Stimulated activated CD4-positive, alpha-beta T cell treated with anti-CD3 and anti-CD28 coated beads, Interleukin-12 subunit alpha, Interleukin-12 subunit beta, amount 100 ng/mL, for 4 hours (primary cell): Measurements from ENCODE around the gene TRAPPC4.
A peak's percentile ranks its signal among the peaks of the same experiment; 100 is the strongest.
"Not testable (repeated sequence)": the region's sequence is repeated elsewhere in the genome, so short reads cannot be mapped to it uniquely, and the experiment has no call there.

Experiments used
- DNase-seq: peaks from one replicate; pipeline ENCODE4 v3.0.0-alpha.2; 2020

The TRAPPC4 gene

DNA sequence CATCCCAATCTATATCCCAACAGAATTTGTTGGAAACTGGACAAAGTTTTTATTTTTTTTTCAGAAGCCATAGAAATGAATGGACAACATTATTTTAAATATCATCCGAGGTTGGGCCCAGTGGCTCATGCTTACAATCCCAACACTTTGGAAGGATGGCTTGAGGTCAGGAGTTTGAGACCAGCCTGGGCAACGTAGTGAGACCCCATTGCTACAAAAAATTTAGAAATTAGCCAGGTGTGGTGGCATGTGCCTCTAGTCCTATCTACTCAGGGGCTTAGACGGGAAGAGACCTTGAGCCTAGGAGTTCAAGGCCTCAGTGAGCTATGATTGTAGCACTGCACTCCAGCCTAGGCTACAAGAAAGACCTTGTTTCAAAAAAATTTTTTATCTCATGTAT is 16.2 kb downstream of the TRAPPC4 start:
- no peak for DNase-seq

DNA sequence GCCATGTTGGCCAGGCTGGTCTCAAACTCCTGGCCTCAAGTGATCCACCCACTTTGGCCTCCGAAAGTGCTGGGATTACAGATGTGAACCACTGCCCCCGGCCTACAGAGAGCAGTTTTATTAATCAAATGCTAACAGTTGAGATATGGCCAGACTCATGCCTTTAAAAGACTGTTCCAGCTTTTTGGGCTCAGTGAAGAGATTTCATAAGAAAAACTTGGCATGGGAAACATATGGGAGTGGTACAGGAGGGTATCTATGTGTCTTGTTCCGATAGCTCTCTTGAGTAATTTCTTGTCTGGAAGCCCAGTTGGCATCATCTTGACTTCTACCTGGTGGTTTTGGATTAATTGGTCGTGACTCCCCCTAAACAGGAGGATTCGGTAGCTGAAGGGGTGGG is 20.3 kb downstream of the TRAPPC4 start:
- DNase-seq = no peak

DNA sequence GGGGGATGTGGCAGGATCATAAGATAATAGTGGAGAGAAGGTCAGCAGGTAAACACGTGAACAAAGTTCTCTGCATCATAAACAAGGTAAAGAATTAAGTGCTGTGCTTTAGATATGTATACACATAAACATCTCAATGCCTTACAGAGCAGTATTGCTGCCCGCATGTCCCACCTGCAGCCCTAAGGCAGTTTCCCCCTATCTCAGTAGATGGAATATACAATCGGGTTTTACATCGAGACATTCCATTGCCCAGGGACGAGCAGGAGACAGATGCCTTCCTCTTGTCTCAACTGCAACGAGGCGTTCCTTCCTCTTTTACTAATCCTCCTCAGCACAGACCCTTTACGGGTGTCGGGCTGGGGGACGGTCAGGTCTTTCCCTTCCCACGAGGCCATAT is 20.9 kb downstream of the TRAPPC4 start:
- not testable (repeated sequence) for DNase-seq

DNA sequence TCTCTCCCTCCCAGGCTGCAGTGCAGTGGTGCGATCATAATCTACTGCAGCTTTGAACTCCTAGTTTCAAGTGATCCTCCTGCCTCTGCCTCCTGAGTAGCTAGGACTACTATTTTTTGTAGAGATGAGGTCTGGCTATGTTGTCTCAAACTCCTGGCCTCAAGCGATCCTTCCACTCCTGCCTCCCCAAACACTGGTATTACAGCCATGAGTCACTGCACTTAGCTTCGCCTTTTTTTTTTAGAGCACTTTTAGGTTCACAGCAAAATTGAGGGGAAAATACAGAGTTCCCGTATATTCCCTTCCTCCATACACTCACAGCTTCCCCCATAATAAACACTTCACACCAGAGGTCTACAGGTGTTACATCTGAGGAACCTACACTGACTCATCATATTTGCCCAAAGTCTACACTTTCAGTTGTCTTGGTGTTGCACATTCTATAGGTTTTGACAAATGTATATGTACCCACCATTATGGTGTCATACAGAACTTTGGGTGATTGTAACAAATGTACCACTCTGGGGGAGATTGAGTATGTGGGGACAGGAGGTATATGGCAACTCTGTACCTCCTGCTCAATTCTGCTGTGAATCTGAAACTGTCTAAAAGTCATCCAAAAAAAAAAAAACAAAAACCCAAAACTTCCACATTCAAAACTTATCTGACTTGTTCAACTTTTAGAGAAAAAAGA is 23.4 kb downstream of the TRAPPC4 start:
- DNase-seq = no peak

DNA sequence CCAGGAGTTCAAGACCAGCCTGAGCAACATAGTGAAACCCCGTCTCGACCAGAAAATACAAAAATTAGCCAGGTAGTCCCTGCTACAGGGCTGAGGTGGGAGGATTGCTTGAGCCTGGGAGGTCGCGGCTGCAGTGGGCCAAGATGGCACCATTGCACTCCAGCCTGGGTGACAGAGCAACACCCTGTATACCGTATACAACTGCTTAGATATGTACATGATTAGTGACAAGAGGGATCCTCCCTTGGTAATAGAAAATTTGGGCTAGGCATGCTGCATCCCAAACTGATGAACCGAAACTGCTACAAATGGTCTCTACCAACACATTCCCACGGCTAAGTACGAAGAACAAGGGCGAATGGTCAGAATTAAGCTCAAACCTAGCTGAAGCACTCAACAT is 24.4 kb downstream of the TRAPPC4 start:
- DNase-seq = no peak

DNA sequence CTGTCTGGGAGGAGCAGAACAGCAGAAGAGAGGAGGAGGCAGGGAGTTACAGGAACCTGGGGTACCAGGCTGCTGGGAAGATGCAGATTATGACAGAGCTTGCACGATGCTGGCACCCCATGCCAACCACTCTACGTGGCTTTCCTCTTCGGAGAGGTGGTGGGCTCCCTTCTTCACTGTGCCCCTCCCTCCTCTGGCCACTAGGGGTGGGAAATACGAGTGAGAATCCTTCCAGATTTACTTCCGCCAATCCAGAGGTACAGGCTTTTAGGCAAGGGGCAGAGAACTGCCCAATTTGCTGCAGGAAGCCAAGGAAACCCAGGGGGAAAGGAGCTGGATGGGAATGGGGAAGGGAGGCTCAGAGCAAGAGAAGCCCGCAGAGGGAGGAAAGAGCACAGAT is 26.1 kb downstream of the TRAPPC4 start:
- no peak for DNase-seq

DNA sequence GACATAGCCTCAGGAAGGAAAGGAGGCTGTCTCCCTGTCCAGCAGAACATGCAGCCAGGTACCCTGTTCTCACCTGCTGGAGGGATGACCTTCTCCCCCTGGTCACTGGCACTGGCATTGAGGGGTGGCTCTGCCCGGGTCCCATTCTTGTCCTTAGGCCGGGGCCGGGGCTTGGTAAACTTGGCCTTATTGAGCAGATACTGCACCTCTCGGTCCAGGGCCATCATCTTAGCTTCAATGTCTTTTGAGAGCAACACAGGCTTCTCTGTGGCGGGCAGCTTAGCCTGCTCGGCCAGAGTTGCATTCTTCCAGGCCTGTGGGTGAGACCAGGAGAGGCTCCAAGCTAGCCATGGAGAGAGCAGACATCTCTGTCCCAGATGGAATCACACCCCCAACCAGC is 27.9 kb downstream of the TRAPPC4 start:
- DNase-seq = no peak

DNA sequence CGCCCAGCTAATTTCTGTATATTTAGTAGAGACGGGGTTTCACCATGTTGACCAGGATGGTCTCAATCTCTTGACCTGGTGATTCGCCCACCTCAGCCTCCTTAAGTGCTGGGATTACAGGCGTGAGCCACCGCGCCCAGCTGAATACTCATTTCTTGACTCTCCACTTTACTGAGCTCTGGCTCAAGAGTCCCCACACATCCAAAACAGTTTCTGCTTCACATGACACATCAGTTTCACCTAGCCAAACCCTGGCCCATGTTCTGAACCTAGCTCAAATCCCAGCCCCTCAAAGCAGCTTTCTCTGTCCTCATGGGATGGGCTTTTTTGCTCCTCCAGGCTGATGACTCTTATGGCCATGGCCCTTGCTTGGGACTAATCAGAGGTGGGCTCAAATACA is 28.6 kb downstream of the TRAPPC4 start:
- DNase-seq = no peak

DNA sequence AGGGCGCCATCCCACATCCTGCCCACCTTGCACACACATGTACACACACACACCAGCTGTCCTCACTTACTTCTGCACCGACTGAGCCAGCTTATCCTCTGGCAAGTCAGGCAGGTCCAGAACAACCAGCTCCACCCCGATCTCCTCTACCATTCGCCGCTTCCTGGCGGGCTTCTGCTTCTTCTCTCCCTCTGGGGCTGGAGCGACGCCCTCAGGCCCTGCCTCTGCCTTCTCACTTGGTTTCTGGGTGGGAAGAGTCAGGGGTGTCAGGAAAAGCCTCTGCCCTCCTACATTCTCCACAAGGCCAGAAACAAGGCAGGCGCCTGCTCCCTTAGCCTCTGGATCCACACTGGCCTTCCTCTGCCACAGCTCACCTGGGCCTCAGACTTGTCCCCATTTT is 30.1 kb downstream of the TRAPPC4 start:
- DNase-seq = no peak

DNA sequence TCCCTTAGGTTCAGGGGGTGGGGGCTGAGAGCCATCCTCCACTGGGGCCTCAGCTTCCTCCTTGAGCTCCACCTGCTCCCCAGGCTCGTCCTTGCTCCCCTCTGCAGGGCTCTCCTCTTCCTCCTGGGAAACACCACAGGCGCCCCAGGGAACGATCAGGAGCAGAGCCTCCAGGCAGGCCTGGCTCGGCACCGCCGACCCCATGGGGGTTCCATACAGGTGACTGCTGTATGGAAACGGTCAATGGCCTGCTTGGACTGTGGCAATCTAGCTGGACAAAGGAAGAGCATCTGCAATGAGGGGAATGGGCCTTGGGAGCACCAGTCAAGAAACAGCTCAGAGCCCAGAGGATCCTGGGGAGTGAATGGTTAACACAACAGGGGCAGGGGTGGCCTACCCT is 30.5 kb downstream of the TRAPPC4 start:
- no peak for DNase-seq

DNA sequence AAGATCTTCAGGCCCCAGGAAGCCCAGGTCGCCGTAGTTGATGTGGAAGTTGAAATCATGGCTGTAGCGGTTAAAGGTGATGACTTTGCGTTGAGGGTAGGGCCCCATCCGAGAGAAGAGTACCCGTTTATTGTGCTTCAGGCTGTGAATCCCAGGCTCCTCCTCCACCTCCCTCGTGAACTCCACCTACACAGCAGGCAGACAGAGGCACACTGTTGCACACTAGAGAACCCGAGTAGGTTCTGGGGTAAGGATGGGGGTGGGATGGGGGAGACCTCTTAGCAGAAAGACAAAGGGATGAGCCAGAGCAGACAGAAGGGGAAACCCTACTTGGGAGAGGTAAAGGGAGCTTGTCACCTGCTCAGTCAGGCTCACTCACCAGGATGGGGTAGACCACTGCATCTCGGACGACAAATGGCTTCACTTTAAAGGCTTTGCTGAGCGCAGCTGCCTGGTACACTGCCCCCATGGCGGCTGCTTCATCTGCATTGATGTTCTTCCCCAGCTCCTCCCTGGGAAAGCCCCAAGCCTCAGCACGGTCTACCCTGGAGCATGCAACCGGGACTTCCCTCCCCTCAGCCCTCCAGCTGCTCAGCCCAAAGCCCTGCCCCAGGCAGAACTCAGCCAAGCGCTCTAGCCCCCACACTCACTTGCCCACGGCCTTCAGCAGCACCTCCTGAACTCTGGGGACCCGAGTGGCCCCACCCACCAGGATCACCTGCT is 33.0 kb downstream of the TRAPPC4 start:
- no peak for DNase-seq

DNA sequence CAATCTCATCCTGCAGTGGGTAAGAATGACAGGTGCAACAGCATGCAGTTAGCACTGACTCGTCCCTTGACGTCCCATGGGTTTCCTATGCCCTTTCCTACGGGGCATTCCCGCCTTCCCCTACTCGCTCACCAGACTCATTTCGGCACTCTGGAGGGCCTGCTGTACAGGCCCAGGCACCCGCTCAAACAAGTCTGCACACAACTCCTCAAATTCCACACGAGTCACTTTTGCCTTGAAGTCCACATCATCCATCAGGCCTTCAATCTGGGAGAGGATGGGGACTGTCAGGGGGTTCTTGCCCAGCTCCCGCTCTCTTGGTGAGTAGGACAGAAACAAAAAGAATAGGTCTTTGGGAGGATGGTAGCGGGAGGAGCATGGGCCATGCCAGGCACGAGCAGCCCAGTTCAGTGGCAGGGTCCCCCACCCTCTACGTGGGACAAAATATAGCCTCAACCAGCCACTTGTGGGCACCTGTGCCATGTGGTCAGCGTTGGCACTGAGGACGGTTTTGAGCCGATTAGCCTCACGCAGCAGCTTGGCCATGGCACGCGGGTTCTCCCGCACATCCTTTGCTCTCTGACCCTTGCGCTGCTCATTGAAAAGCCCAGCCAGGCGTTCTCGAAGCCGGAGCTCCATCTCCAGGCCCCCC is 33.7 kb downstream of the TRAPPC4 start:
- no peak for DNase-seq

DNA sequence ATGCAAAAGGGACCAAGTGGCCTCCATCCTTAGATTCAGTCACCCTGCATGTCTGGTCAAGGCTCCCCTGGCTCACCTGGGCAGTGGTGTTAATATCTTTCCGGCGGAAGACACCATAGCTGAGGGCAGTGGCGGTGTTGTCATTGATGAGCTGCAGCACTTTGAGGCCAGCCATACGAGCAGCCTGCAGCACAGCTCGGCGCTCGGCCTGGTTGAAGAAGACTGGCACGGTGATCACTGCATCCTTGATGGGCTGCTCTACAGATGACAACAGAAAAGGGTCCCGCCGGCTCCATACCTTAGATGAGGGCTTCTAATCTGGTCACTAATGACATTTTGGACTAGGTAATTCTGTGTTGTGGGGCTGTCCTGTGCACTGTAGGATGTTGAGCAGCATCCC is 35.9 kb downstream of the TRAPPC4 start:
- DNase-seq = no peak

DNA sequence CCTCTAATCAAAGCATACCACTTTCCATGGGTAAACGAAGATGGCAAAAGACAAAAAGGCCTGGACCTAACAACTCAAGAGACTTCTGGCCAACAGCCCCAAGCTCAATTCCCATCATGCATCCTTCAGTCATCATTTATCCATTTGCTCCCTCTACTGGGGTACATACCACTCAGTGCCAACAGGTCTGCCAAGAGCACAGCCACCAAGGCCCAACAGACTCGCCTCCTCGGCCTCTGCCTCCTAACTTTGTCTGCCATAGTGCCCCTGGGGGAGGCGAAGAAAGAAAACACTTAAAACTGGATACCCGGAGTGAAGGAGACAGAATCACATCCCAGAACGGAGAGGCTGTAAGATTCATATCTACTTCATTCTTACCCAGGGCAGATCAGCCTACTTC is 37.3 kb downstream of the TRAPPC4 start:
- DNase-seq = no peak

DNA sequence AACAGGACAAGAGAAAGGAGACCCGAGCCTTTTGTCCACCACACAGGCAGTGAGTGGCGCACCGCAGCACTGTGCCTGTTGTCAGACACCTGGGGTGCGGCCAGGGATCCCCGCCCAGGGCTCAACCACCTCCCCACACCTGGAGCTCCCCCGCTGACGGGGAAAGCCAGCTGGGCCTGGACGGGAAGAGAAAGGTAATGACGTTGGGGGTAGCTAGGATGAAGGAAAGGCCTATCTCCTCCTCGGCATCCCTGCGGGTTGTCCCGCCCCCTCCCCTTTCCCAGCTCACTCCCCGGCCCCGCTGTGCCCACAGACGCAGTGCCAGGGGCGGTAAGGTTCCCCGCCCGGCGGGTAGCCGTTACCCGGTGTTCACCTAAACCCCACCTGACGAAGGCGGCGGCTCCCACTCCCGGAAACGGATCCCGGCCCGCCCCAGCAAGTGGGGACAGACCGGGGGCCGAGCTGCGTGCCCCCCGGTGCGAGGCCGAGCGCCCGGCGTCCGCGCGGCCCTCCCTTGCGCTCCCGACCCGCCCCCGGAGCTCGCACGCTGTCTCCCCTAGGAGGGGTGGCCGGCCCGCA is 37.9 kb downstream of the TRAPPC4 start:
- DNase-seq = peak; percentile 32

DNA sequence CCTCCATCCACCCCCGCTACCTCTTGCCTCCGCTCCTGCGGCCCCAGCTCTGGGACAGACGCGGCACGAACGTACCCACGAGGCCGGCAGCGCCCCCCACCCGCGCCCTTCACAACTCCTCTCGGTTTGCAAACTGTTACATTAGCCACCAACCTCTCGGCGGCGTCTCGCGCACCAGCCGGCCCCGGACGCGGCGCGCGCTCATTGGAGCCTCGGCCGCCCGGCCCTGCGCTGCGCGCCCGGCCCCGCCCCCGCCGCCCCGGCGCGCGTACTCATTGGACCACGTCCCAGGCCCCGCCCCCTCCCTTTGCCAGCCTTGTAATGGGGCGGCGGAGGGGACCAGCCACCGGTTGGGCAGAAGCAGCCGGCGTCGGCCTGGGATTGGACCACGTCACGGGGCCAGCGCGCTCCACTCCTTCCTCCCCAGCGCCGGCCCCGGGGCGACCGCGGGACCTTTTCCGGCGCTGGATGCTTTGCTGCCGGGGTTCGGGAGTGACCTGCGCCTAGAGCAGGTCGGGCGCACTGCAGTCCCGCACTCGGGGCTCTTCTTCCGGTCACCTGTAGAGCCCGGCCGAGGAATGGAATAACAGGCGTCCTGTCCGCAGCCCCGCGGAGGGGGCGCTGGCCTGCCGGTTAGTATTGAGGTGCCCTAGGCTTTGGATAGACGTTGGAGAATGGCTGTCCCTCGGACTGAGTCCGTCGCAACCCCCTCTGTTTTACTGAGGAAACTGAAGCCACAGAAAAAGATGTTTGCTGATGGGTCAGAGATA is 38.6 kb downstream of the TRAPPC4 start, which contains the start of gene HYOU1:
HYOU1 (minus strand) TSS at position 206 of the 770 bp plus-strand sequence. CDS start 1,045 bp downstream, outside the sequence.
- DNase-seq = peak; percentile 99

DNA sequence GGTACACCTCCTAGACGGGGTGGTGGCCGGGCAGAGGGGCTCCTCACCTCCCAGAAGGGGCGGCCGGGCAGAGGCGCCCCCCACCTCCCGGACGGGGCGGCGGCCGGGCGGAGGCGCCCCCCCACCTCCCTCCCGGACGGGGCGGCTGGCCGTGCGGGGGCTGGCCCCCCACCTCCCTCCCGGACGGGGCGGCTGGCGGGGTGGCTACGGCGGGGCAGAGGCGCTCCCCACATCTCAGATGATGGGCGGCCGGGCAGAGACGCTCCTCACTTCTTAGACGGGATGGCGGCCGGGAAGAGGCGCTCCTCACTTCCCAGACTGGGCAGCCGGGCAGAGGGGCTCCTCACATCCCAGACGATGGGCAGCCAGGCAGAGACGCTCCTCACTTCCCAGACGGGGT is 40.6 kb downstream of the TRAPPC4 start:
- DNase-seq = not testable (repeated sequence)

DNA sequence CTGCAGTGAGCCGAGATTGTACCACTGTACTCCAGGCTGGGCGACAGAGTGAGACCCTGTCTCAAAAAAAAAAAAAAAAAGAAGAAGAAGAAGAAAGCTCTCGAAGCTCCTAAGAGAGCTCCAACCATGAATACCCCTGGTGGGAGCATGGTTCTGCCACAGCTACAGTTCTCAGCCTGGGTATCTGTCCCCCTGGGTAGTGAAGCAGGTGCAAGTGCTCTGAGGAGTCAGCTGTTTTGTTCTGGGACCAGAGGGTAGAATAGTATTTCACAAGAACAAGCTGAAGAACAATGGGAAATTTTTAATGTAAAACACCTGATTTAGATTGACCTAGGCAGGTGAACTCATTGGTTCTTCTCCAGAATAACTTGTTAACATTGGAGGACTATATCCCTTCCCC is 42.7 kb downstream of the TRAPPC4 start:
- DNase-seq = no peak

DNA sequence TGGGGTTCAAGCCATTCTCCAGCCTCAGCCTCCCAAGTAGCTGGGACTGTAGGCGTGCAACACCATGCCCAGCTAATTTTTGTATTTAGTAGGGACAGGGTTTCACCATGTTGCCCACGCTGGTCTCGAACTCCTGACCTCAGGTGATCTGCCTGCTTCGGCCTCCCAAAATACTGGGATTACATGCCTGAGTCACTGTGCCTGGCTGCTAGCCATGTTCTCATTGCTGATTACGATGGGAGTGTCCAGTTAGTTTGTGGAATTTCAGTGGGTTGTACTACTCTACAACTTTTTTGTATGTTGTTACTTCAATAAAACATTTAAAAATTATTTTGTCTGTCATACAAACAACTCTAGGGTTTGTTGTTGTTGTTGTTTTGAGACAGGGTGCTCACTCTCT is 44.2 kb downstream of the TRAPPC4 start:
- DNase-seq = no peak

DNA sequence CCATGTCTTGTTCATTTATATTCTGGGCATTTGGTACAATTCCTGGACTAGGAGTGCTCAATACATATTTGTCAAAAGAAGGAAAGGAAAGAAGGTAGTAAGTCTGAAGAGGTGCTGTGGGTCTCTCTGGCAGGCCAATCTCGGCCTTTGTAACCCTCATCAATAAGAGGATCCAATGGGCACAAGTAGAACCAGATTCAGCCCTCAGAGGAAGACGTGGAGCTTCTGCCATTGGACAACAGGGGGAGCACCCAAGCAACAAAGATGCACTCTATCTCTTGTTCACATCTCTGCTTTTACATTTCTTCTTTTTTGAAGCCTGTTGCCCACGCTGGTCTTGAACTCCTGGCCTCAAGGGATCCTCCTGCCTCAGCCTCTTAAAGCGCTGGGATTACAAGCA is 46.8 kb downstream of the TRAPPC4 start:
- no peak for DNase-seq

DNA sequence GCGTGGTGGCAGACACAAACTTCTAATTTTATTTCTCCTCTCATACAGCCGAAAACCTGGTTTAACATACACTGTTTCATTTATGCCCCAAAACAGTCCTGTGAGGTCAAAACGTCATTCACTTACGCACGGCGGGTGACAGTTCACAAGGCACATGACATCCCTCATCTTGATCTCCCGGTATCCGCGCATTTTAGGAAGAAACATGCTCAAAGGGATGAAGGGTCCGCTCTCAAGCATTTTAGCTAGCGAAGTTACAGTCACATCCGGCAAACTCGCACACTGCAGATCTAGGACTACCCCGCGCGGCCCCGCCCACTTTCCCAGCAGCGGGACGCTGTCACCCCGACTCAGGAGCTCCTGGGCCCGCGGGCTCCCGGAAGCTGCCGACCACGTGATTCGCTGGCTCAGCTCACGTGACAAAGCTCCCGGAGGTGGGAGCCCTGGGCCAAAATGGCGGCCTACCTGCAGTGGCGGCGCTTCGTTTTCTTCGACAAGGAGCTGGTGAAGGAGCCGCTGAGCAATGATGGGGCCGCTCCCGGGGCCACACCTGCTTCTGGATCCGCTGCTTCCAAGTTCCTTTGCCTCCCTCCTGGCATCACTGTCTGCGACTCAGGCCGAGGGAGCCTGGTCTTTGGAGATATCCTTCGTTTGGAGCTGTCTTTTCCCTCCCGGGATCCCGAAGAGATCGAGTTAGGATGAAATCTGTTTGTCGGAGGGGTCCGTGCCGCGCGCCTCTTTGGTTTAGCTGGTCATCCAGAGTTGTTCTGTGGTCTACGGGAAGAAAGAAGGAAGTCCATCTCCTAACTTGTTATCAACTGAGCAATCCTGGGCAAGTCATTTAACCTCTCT is 49.0 kb downstream of the TRAPPC4 start, which contains the start of gene VPS11:
VPS11 (plus strand) TSS at position 448 of the 852 bp plus-strand sequence; CDS start at position 454, 6 bp downstream.
- DNase-seq = peak; percentile 97
